Measurements from ENCODE around the gene MSLN. TPM values are rescaled to one million over a fixed set of nuclear protein-coding genes. Genes with fewer than 3 reads are reported as not detected.
A peak's percentile ranks its signal among the peaks of the same experiment; 100 is the strongest.

Gene MSLN
- total RNA-seq, 1 experiment from 2014 or later: 0.73 TPM

DNA sequence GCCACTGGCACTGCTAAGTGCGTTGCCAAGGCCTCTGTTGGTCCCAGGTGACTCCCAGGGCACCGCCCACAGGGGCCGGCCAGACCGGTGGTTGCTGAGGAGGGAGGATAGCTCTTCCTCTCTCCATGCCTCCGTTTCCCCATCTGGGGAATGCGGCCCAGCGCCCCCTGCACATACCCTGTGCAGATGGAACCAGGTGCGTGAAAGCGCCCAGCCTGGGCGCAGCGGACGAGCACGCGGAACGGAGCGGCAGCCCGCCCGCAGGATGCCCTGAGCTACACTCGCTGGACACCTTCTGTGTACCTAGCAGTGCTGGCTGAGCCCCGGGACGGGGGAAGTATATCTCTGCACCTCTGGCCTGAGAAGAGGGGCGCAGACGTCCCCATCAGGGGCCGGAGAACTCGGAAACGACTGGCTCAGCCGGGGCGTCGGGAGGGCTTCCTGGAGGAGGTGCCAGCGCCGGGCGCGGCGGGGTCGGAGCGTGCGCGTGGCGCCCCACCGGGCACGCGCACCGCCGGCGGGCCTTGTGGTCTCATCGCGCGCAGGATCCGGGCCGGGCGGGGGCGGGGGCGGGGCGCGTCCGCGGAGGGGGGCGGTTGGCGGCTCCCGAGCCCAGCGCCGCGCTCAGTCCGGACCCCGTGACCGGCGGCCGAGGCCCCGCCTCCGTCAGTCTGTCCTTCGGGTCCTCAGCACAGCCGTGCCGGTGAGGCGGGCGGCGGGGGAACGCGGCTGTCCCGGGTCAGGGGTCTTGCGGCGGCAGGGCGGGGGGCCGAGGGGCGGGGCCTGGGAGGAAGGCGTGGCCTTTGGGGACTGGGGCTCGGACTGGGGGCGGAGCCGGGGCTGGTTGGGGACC, 33.9 kb upstream of the MSLN start, which contains the start of the genes CCDC78 and HAGHL:
CCDC78 (minus strand) TSS at position 6 of the 853 bp plus-strand sequence. CDS start 76 bp downstream, outside the sequence.
HAGHL (plus strand) TSS at position 669 of the 853 bp plus-strand sequence. CDS start 404 bp downstream, outside the sequence.
- peak within 1 kb of the TSS; percentile 83 for H3K4me2 ChIP-seq (ENCODE audit: low read length)
- DNase-seq (peak; percentile 53), ATAC-seq (peak; percentile 27)
- H3K79me2 ChIP-seq (ENCODE audit: low read length): 0 out of 2 replicates have a peak, but pooled peaks cover 9% of the 10 kb centered on the region
- no peaks in the 10 kb centered on the region for H3K36me3 ChIP-seq (ENCODE audit: low read depth, low read length)
- no peak within 1 kb of the TSS for H3K27ac ChIP-seq (ENCODE audit: low read length)
- no peaks in the 10 kb centered on the region for H3K27me3 ChIP-seq (ENCODE audit: low read length)
- ChIA-PET POLR2A (ENCODE audit: unreplicated experiment) (no interaction called here), CTCF (interaction anchor here (0.7 to 1.2 kb wide), 2 partner anchors 13 to 14 kb away, joined by 3 to 5 read pairs; no protein-coding TSS in a partner anchor)
- H3K4me1 ChIP-seq (ENCODE audit: insufficient read depth, low read length): peaks cover 14% of the 10 kb centered on the region; the same call in 1 of the 2 replicates
- no peak within 1 kb of the TSS for H2AFZ ChIP-seq (ENCODE audit: low read length)
- H3K9me3 ChIP-seq (ENCODE audit: low read length): no peaks in the 10 kb centered on the region
- H3F3A ChIP-seq (ENCODE audit: low read length, unreplicated experiment): peaks cover 3% of the 10 kb centered on the region
- peak within 1 kb of the TSS; percentile 66 for H3K4me3 ChIP-seq (ENCODE audit: low read length)
- no peaks in the 10 kb centered on the region for H3K9me2 ChIP-seq (replicated peaks; ENCODE audit: low read length)
- intact Hi-C loops (cut with micrococcal nuclease): no loop called here
- no TSS peak for BruUV-seq (replicated peaks)
- H3K9ac ChIP-seq (ENCODE audit: low read length): peak within 1 kb of the TSS; percentile 34; the same call in 1 of the 2 replicates
- H4K20me1 ChIP-seq (ENCODE audit: low read length): no peaks in the 10 kb centered on the region
- TF ChIP-seq EZH2 (IDR thresholded peaks at IDR 0.05; ENCODE audit: low read length, unreplicated experiment): no peak
- TF ChIP-seq, protein P1, sequence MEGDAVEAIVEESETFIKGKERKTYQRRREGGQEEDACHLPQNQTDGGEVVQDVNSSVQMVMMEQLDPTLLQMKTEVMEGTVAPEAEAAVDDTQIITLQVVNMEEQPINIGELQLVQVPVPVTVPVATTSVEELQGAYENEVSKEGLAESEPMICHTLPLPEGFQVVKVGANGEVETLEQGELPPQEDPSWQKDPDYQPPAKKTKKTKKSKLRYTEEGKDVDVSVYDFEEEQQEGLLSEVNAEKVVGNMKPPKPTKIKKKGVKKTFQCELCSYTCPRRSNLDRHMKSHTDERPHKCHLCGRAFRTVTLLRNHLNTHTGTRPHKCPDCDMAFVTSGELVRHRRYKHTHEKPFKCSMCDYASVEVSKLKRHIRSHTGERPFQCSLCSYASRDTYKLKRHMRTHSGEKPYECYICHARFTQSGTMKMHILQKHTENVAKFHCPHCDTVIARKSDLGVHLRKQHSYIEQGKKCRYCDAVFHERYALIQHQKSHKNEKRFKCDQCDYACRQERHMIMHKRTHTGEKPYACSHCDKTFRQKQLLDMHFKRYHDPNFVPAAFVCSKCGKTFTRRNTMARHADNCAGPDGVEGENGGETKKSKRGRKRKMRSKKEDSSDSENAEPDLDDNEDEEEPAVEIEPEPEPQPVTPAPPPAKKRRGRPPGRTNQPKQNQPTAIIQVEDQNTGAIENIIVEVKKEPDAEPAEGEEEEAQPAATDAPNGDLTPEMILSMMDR (conservative IDR thresholded peaks at IDR 0.05; ENCODE audit: low read depth, low read length): no peak
- peak; percentile 69; the same call in 1 of the 2 replicates for TF ChIP-seq EZH2phosphoT487 (IDR thresholded peaks at IDR 0.05; ENCODE audit: borderline replicate concordance, low read length)

DNA sequence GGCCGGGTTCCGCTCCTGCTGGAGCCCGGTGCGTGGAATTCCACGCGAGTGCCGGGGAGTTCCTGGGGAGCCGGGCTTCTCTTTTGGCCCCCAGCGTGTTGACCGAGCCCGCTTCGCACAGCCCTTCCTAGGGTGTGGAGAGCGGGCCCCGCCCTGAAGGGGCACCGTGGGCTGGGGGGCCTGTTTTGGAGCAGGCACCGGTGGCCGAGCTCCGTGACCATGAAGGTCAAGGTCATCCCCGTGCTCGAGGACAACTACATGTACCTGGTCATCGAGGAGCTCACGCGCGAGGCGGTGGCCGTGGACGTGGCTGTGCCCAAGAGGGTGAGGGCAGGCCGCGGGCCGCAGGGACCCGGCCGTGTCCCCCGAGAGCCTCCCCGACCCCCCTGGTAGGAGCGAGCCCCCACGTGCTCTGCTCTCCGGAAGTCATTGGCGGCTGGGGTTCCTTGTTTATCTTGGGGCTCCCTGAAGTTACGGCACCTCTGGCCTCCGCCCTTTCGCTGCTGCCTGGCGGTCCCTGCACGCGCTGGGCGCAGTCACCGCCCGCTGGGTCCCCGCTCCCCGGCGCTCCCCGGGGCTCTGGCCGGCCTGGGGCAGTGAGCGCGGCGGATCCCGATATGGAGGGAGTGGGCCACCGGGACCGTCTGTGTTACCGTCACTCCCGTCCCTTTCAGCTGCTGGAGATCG, 33.1 kb upstream of the MSLN start:
- Histone ChIP-seq H3K4me1 (ENCODE audit: insufficient read depth, low read length) (peaks cover 8% of the 10 kb centered on the region; the same call in 1 of the 2 replicates), H3K9me2 (replicated peaks; ENCODE audit: low read length) (no peaks in the 10 kb centered on the region), H3F3A (ENCODE audit: low read length, unreplicated experiment) (peaks cover 3% of the 10 kb centered on the region), H3K9me3 (ENCODE audit: low read length) (no peaks in the 10 kb centered on the region), H3K4me3 (ENCODE audit: low read length) (peak overlapping the region; percentile 66), H3K27ac (ENCODE audit: low read length) (no peak overlapping the region), H3K9ac (ENCODE audit: low read length) (peak overlapping the region; percentile 34; the same call in 1 of the 2 replicates), H3K36me3 (ENCODE audit: low read depth, low read length) (no peaks in the 10 kb centered on the region), H2AFZ (ENCODE audit: low read length) (no peak overlapping the region), H4K20me1 (ENCODE audit: low read length) (no peaks in the 10 kb centered on the region), H3K4me2 (ENCODE audit: low read length) (peak overlapping the region; percentile 83), H3K27me3 (ENCODE audit: low read length) (no peaks in the 10 kb centered on the region), H3K79me2 (ENCODE audit: low read length) (0 out of 2 replicates have a peak, but pooled peaks cover 9% of the 10 kb centered on the region)
- intact Hi-C loops (cut with micrococcal nuclease): no loop called here
- ChIA-PET CTCF (interaction anchor here (0.5 to 1.1 kb wide), 2 partner anchors 11 to 330 kb away, joined by 3 read pairs; no protein-coding TSS in a partner anchor), POLR2A (ENCODE audit: unreplicated experiment) (interaction anchor here (0.6 kb wide), 3 partner anchors 31 to 652 kb away, joined by 3 to 5 read pairs (median 3); no protein-coding TSS in a partner anchor)
- TF ChIP-seq, protein P1 (conservative IDR thresholded peaks at IDR 0.05; ENCODE audit: low read depth, low read length): no peak
- TF ChIP-seq EZH2phosphoT487 (IDR thresholded peaks at IDR 0.05; ENCODE audit: borderline replicate concordance, low read length) (no peak), EZH2 (IDR thresholded peaks at IDR 0.05; ENCODE audit: low read length, unreplicated experiment) (no peak)
- DNase-seq: no peak
- no TSS peak for BruUV-seq (replicated peaks)
- peak; percentile 4 for ATAC-seq

Measured in PC-3 (cell line).